Astrocyte (in vitro differentiated cells and primary cell): ENCODE measurements around the gene SRMS. TPM values are rescaled to one million over a fixed set of nuclear protein-coding genes. Genes with fewer than 3 reads are reported as not detected.

Experiments used
- DNase-seq: peaks from one replicate; pipeline ENCODE4 v3.0.0-alpha.2; 2010; ENCODE audit warnings: low read depth
- FAIRE-seq: peaks from 2 replicates; lab custom pipeline; 2011; peaks lifted over from hg19 to GRCh38; lab: Jason Lieb, UNC
- H2AFZ ChIP-seq: 2 replicates; pipeline ENCODE4 v1.6.0; 2012; ENCODE audit warnings: low read depth, low read length, inconsistent platforms
- H3K27ac ChIP-seq: 2 replicates; pipeline ENCODE4 v1.5.1; 2011; ENCODE audit warnings: low read depth, low read length, inconsistent platforms
- H3K27me3 ChIP-seq: 2 replicates; pipeline ENCODE4 v1.6.0; 2011; ENCODE audit warnings: low read length, inconsistent platforms; ENCODE audit not compliant: insufficient read depth
- H3K36me3 ChIP-seq: 2 replicates; pipeline ENCODE4 v1.5.1; 2011; ENCODE audit warnings: low read length, inconsistent platforms; ENCODE audit not compliant: insufficient read depth
- H3K4me1 ChIP-seq: 2 replicates; pipeline ENCODE4 v1.5.1; 2011; ENCODE audit warnings: low read length, inconsistent platforms; ENCODE audit not compliant: insufficient read depth
- H3K4me2 ChIP-seq: 2 replicates; pipeline ENCODE4 v1.6.0; 2012; ENCODE audit warnings: low read length, inconsistent platforms
- H3K4me3 ChIP-seq: 2 replicates; pipeline ENCODE4 v1.5.1; 2011; ENCODE audit warnings: low read depth, mild to moderate bottlenecking, low read length, inconsistent platforms; ENCODE audit not compliant: insufficient read depth
- H3K79me2 ChIP-seq: 2 replicates; pipeline ENCODE4 v1.6.0; 2012; ENCODE audit warnings: mild to moderate bottlenecking, low read length, inconsistent platforms; ENCODE audit not compliant: insufficient read depth
- H3K9ac ChIP-seq: 2 replicates; pipeline ENCODE4 v1.6.0; 2012; ENCODE audit warnings: mild to moderate bottlenecking, low read length, inconsistent platforms
- H3K9me3 ChIP-seq: 2 replicates; pipeline ENCODE4 v1.5.1; 2012; ENCODE audit warnings: low read depth, mild to moderate bottlenecking, low read length, inconsistent platforms; ENCODE audit not compliant: insufficient read depth
- H4K20me1 ChIP-seq: 2 replicates; pipeline ENCODE4 v1.6.0; 2012; ENCODE audit warnings: low read length, inconsistent platforms; ENCODE audit not compliant: insufficient read depth
- H3K27ac Mint-ChIP-seq: one replicate; pipeline ENCODE4 v1.8.0; 2021; ENCODE audit warnings: mild to moderate bottlenecking, mixed read lengths; ENCODE audit not compliant: unreplicated experiment
- H3K27me3 Mint-ChIP-seq: one replicate; pipeline ENCODE4 v1.8.0; 2021; ENCODE audit warnings: low read depth, mixed read lengths; ENCODE audit not compliant: unreplicated experiment
- H3K36me3 Mint-ChIP-seq: one replicate; pipeline ENCODE4 v1.8.0; 2021; ENCODE audit warnings: low read depth, mixed read lengths; ENCODE audit not compliant: unreplicated experiment
- H3K4me1 Mint-ChIP-seq: one replicate; pipeline ENCODE4 v1.8.0; 2021; ENCODE audit warnings: low read depth, mixed read lengths; ENCODE audit not compliant: unreplicated experiment
- H3K4me3 Mint-ChIP-seq: one replicate; pipeline ENCODE4 v1.8.0; 2021; ENCODE audit warnings: mild to moderate bottlenecking, moderate library complexity, mixed read lengths; ENCODE audit not compliant: unreplicated experiment
- H3K9me3 Mint-ChIP-seq: one replicate; pipeline ENCODE4 v1.8.0; 2021; ENCODE audit warnings: mild to moderate bottlenecking, mixed read lengths; ENCODE audit not compliant: unreplicated experiment
- EZH2 ChIP-seq: IDR thresholded peaks from 2 replicates; pipeline ENCODE4 v1.6.1; 2012; ENCODE audit warnings: mild to moderate bottlenecking, low read length, inconsistent platforms; ENCODE audit not compliant: insufficient read depth
- total RNA-seq: library from RNA; stranded (reverse); gene quantifications from 2 replicates; pipeline ENCODE4 v1.2.1, GENCODE V29; 2021
- TF ChIP-seq, protein P1 (sequence below): IDR thresholded peaks from 2 replicates; pipeline ENCODE4 v1.5.1; 2011; ENCODE audit warnings: low read depth, mild to moderate bottlenecking, inconsistent platforms, low read length, moderate library complexity; ENCODE audit not compliant: insufficient read depth

SRMS gene
- total RNA-seq, 1 donor from 2014 or later = 0.14 TPM

- Histone ChIP-seq H3K36me3 (no peaks in the 10 kb centered on the region), H3K4me2 (no peak overlapping the region), H4K20me1 (no peaks in the 10 kb centered on the region), H3K79me2 (no peaks in the 10 kb centered on the region), H3K27ac (no peak overlapping the region), H3K9ac (no peak overlapping the region), H3K27me3 (peaks cover 14% of the 10 kb centered on the region), H3K4me1 (no peaks in the 10 kb centered on the region), H3K4me3 (no peak overlapping the region), H2AFZ (no peak overlapping the region), H3K9me3 (peaks cover 10% of the 10 kb centered on the region)
- FAIRE-seq (no peak), DNase-seq (no peak)
- Mint-ChIP-seq H3K4me1 (no peaks in the 10 kb centered on the region), H3K27ac (no peak overlapping the region), H3K36me3 (no peaks in the 10 kb centered on the region), H3K4me3 (no peak overlapping the region), H3K27me3 (peaks cover 16% of the 10 kb centered on the region), H3K9me3 (peaks cover 10% of the 10 kb centered on the region)
- TF ChIP-seq EZH2 = no peak
- TF ChIP-seq, protein P1, sequence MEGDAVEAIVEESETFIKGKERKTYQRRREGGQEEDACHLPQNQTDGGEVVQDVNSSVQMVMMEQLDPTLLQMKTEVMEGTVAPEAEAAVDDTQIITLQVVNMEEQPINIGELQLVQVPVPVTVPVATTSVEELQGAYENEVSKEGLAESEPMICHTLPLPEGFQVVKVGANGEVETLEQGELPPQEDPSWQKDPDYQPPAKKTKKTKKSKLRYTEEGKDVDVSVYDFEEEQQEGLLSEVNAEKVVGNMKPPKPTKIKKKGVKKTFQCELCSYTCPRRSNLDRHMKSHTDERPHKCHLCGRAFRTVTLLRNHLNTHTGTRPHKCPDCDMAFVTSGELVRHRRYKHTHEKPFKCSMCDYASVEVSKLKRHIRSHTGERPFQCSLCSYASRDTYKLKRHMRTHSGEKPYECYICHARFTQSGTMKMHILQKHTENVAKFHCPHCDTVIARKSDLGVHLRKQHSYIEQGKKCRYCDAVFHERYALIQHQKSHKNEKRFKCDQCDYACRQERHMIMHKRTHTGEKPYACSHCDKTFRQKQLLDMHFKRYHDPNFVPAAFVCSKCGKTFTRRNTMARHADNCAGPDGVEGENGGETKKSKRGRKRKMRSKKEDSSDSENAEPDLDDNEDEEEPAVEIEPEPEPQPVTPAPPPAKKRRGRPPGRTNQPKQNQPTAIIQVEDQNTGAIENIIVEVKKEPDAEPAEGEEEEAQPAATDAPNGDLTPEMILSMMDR = no peak
These were observed 47.2 kb downstream of the SRMS start for GRCh38 chr20:63500151-63500901.

- FAIRE-seq (no peak), DNase-seq (no peak)
- no peak overlapping the region for H3K9ac ChIP-seq
- H3K4me3 ChIP-seq = no peak overlapping the region
- peaks cover 10% of the 10 kb centered on the region for H3K27me3 ChIP-seq
- H4K20me1 ChIP-seq = no peaks in the 10 kb centered on the region
- H3K27ac ChIP-seq = no peak overlapping the region
- H3K4me3 Mint-ChIP-seq = no peak overlapping the region
- no peak overlapping the region for H2AFZ ChIP-seq
- H3K36me3 Mint-ChIP-seq = no peaks in the 10 kb centered on the region
- H3K4me2 ChIP-seq = peak overlapping the region; percentile 50
- H3K9me3 ChIP-seq = peaks cover 1% of the 10 kb centered on the region
- H3K27ac Mint-ChIP-seq = no peak overlapping the region
- H3K4me1 Mint-ChIP-seq = no peaks in the 10 kb centered on the region
- H3K36me3 ChIP-seq = no peaks in the 10 kb centered on the region
- H3K79me2 ChIP-seq = no peaks in the 10 kb centered on the region
- peaks cover 11% of the 10 kb centered on the region for H3K27me3 Mint-ChIP-seq
- no peaks in the 10 kb centered on the region for H3K4me1 ChIP-seq
- TF ChIP-seq, protein P1 = no peak
- peak; percentile 74 for TF ChIP-seq EZH2
- peaks cover 4% of the 10 kb centered on the region for H3K9me3 Mint-ChIP-seq
These were observed 48.1 kb downstream of the SRMS start for GRCh38 chr20:63499338-63499969.

DNA sequence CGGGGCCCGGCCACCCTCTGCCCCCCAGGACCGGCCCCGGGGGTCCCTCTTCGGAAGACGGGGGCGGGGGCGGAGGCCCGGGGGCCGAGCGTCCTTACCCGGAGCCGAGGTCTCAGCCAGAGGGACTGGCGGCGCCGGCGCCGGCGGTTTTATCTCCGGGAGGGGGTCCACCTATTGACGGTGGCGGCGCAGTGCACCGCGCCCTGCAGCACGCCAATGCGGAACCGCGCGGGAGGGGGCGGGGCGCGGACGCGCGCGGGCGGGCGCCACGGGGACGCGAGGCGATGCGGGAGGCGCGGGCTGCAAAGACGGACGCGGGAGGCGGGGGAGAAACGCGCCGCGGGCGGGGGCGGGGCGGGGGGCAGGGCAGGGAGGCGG lies 48.6 kb downstream of the SRMS start, which contains the start of gene EEF1A2:
TSS of gene EEF1A2 (minus strand) at position 124 of the 378 bp plus-strand sequence. CDS start 1,320 bp downstream, outside the sequence.
- H3K4me1 ChIP-seq = no peaks in the 10 kb centered on the region
- H3K4me3 Mint-ChIP-seq = peak within 1 kb of the TSS; percentile 70
- H3K4me1 Mint-ChIP-seq = no peaks in the 10 kb centered on the region
- no peak within 1 kb of the TSS for H2AFZ ChIP-seq
- H3K4me2 ChIP-seq = peak within 1 kb of the TSS; percentile 52
- DNase-seq = no peak
- no peaks in the 10 kb centered on the region for H4K20me1 ChIP-seq
- H3K27me3 Mint-ChIP-seq = peaks cover 8% of the 10 kb centered on the region
- no peak for FAIRE-seq
- no peak within 1 kb of the TSS for H3K9ac ChIP-seq
- no peak for TF ChIP-seq EZH2
- TF ChIP-seq, protein P1 = no peak
- H3K9me3 Mint-ChIP-seq = no peaks in the 10 kb centered on the region
- H3K79me2 ChIP-seq = no peaks in the 10 kb centered on the region
- H3K36me3 Mint-ChIP-seq = no peaks in the 10 kb centered on the region
- H3K36me3 ChIP-seq = no peaks in the 10 kb centered on the region
- H3K27ac ChIP-seq = no peak within 1 kb of the TSS
- no peak within 1 kb of the TSS for H3K27ac Mint-ChIP-seq
- H3K27me3 ChIP-seq = peaks cover 8% of the 10 kb centered on the region
- no peak within 1 kb of the TSS for H3K4me3 ChIP-seq
- H3K9me3 ChIP-seq = no peaks in the 10 kb centered on the region
